Sigmoid colon (tissue), 7 donors: ENCODE data around the gene NPY2R. TPM values are rescaled to one million over a fixed set of nuclear protein-coding genes. Genes with fewer than 3 reads are reported as not detected.

Experiments used
- DNase-seq: peaks from one replicate; pipeline ENCODE4 v3.0.0-alpha.2; 2019
- H3K27ac ChIP-seq, 4 donors: fragments of 200-600 bp; sonication (generic); one replicate each; pipeline ENCODE4 v1.5.1; 2016 to 2019; ENCODE audit warnings: mild to moderate bottlenecking in 1 of 4
- H3K27me3 ChIP-seq, 3 donors: fragments of 200-600 bp; sonication (generic); one replicate each; pipeline ENCODE4 v1.5.1; 2019; ENCODE audit warnings: mild to moderate bottlenecking in 1 of 3
- H3K36me3 ChIP-seq, 4 donors: fragments of 200-600 bp; sonication (generic); one replicate each; pipeline ENCODE4 v1.5.1; 2016 to 2019
- H3K4me1 ChIP-seq, 4 donors: fragments of 200-600 bp; sonication (generic); one replicate each; pipeline ENCODE4 v1.5.1; 2017 to 2019
- H3K4me3 ChIP-seq, 4 donors: fragments of 200-600 bp; sonication (generic); one replicate each; pipeline ENCODE4 v1.5.1; 2017 to 2019; ENCODE audit warnings: mild to moderate bottlenecking in 2 of 4, moderate library complexity in 1 of 4
- H3K9me3 ChIP-seq, 4 donors: fragments of 200-600 bp in 3 of 4; sonication (generic) in 3 of 4; one replicate each; pipeline versions ENCODE4 v1.5.1 to v1.6.1; 2013 to 2019
- CTCF ChIP-seq, 4 experiments: fragments of 450-650 bp in 3 of 4; fragments of 200-600 bp in 1 of 4; IDR thresholded peaks; one replicate each; pipeline ENCODE4 v1.5.1; 2016 to 2019; ENCODE audit warnings: antibody characterized with exemption in 4 of 4, mild to moderate bottlenecking in 3 of 4, moderate library complexity in 2 of 4
- EP300 ChIP-seq, 4 donors: sonication (generic); formaldehyde crosslinking; IDR thresholded peaks; one replicate each; pipeline ENCODE4 v1.6.1; 2017; ENCODE audit warnings: antibody characterized with exemption in 4 of 4
- POLR2A ChIP-seq, 2 donors: fragments of 450-650 bp; IDR thresholded peaks; one replicate each; pipeline ENCODE4 v1.6.1; 2016; ENCODE audit warnings: antibody characterized with exemption in 2 of 2, mild to moderate bottlenecking in 2 of 2, moderate library complexity in 2 of 2
- POLR2AphosphoS5 ChIP-seq, 4 donors: sonication (generic); formaldehyde crosslinking; IDR thresholded peaks; one replicate each; pipeline ENCODE4 v1.6.1; 2017; ENCODE audit warnings: antibody characterized with exemption in 4 of 4
- WGBS, 2 donors: extraction: QIAGEN DNeasy Blood & Tissue Kit; methylation state at CpG; one replicate each; pipeline ENCODE4 v1.1.7; 2013; 5-methylcytosine and 5-hydroxymethylcytosine counted together
- intact Hi-C: fragments of 100-400 bp; cut with DNase I; formaldehyde crosslinking; loops from one replicate; pipeline ENCODE4 v1.15.1; 2023
- polyA plus RNA-seq, 3 donors: library from polyadenylated mRNA; stranded (reverse); fragments of 200-250 nt; gene quantifications; one replicate each; pipeline ENCODE4 v1.2.3, GENCODE V29; 2013
- total RNA-seq, 4 donors: library from RNA; depleted of rRNA; stranded (reverse); fragments of >200 nt; gene quantifications; one replicate each; pipeline ENCODE4 v1.1.0, GENCODE V29; 2016
- donor health status: healthy with polysubstance abuse.
- donor health status: Bipolar disorder and iron deficiency.
- donor health status: healthy.

The NPY2R gene
- total and polyA plus RNA-seq, 7 donors = 0.28 to 3.0 (median 0.95) TPM; not detected in 2

GRCh38 chr4:155174668-155175067, 33.8 kb upstream of the NPY2R start:
- Histone ChIP-seq H3K27ac (no peak overlapping the region), H3K9me3 (no peaks in the 10 kb centered on the region), H3K4me3 (no peak overlapping the region), H3K36me3 (no peaks in the 10 kb centered on the region), H3K4me1 (no peaks in the 10 kb centered on the region), H3K27me3 (no peaks in the 10 kb centered on the region)
- TF ChIP-seq EP300 (IDR thresholded peaks at IDR 0.05) (no peak), POLR2A (IDR thresholded peaks at IDR 0.05) (no peak), POLR2AphosphoS5 (IDR thresholded peaks at IDR 0.05) (no peak), CTCF (IDR thresholded peaks at IDR 0.05) (no peak)
- 93 to 96% methylated on average over 1 of the region's 1 CpG for WGBS, 2 donors
- intact Hi-C loops = no loop called here
- DNase-seq = no peak

- Histone ChIP-seq H3K27me3 (no peaks in the 10 kb centered on the region), H3K9me3 (no peaks in the 10 kb centered on the region), H3K4me3 (no peak overlapping the region), H3K36me3 (no peaks in the 10 kb centered on the region), H3K27ac (no peak overlapping the region), H3K4me1 (no peaks in the 10 kb centered on the region)
- TF ChIP-seq POLR2AphosphoS5 (IDR thresholded peaks at IDR 0.05) (no peak), EP300 (IDR thresholded peaks at IDR 0.05) (no peak), CTCF (IDR thresholded peaks at IDR 0.05) (no peak), POLR2A (IDR thresholded peaks at IDR 0.05) (no peak)
- intact Hi-C loops = no loop called here
- 46 to 63% methylated on average over 2 of the region's 2 CpGs for WGBS, 2 donors
- no peak for DNase-seq
Measured at GRCh38 chr4:155179216-155179615, 29.2 kb upstream of the NPY2R start.

- no peak for DNase-seq
- no peak for TF ChIP-seq EP300 (IDR thresholded peaks at IDR 0.05)
- no peak for TF ChIP-seq POLR2AphosphoS5 (IDR thresholded peaks at IDR 0.05)
- TF ChIP-seq POLR2A (IDR thresholded peaks at IDR 0.05) = no peak
- no peak for TF ChIP-seq CTCF (IDR thresholded peaks at IDR 0.05)
- Histone ChIP-seq H3K4me3 (no peak overlapping the region), H3K27ac (no peak overlapping the region), H3K4me1 (no peaks in the 10 kb centered on the region), H3K27me3 (no peaks in the 10 kb centered on the region), H3K36me3 (no peaks in the 10 kb centered on the region), H3K9me3 (no peaks in the 10 kb centered on the region)
- 86 to 92% methylated on average over 2 of the region's 2 CpGs for WGBS, 2 donors
- intact Hi-C loops = no loop called here
Measured at GRCh38 chr4:155186972-155187371, 21.5 kb upstream of the NPY2R start.

- no peaks in the 10 kb centered on the region for H3K27me3 ChIP-seq
- intact Hi-C loops = no loop called here
Measured at GRCh38 chr4:155187989-155188388, 20.4 kb upstream of the NPY2R start.

More at GRCh38 chr4:155187989-155188388, 20.4 kb upstream of the NPY2R start:
- TF ChIP-seq CTCF (IDR thresholded peaks at IDR 0.05) = no peak
- no peak for TF ChIP-seq POLR2AphosphoS5 (IDR thresholded peaks at IDR 0.05)
- TF ChIP-seq EP300 (IDR thresholded peaks at IDR 0.05) = no peak
- TF ChIP-seq POLR2A (IDR thresholded peaks at IDR 0.05) = no peak
- no peak for DNase-seq
- Histone ChIP-seq H3K9me3 (no peaks in the 10 kb centered on the region), H3K4me1 (no peaks in the 10 kb centered on the region), H3K4me3 (no peak overlapping the region), H3K36me3 (no peaks in the 10 kb centered on the region), H3K27ac (no peak overlapping the region)
- WGBS, 2 donors = 19 to 78% methylated on average over 1 of the region's 1 CpG
